B cell (primary cell): Measurements from ENCODE around the gene CBX8. TPM values are rescaled to one million over a fixed set of nuclear protein-coding genes. Genes with fewer than 3 reads are reported as not detected.

Source experiments
- ATAC-seq: fragments of 200-7000 bp; cut with Tn5 transposase; one replicate; pipeline ENCODE4 v1.10.0; 2021; ENCODE audit warnings: low read depth, mild to moderate bottlenecking, moderate number of reproducible peaks, moderate library complexity
- CTCF ChIA-PET: fragments of 350-600 bp; sonication (Branson Sonifier 250); formaldehyde crosslinking; loops from one replicate; lab custom pipeline; 2021; ENCODE audit warnings: antibody characterized with exemption, inconsistent platforms; lab: Charles Lee
- POLR2A ChIA-PET: fragments of 350-600 bp; sonication (Branson Sonifier 250); formaldehyde crosslinking; loops from one replicate; lab custom pipeline; 2021; ENCODE audit warnings: antibody characterized with exemption; lab: Charles Lee
- DNase-seq: peaks from one replicate; pipeline ENCODE4 v3.0.0; 2013
- H2AFZ ChIP-seq: 2 replicates; pipeline ENCODE4 v1.6.1; 2012; ENCODE audit warnings: mild to moderate bottlenecking, low read depth, low read length; ENCODE audit not compliant: insufficient read depth, poor library complexity, severe bottlenecking
- H3K27ac ChIP-seq, 2 donors: 1 replicate in 1 of 2; 2 replicates in 1 of 2; pipeline ENCODE4 v1.5.1; 2012 to 2013; ENCODE audit warnings: low read length in 2 of 2, mild to moderate bottlenecking in 2 of 2, moderate library complexity in 1 of 2
- H3K27me3 ChIP-seq, 4 experiments: fragments of 200-600 bp in 1 of 4; sonication (generic) in 1 of 4; replicated peaks in 1 of 4; 1 replicate in 2 of 4; 2 replicates in 2 of 4; pipeline versions ENCODE4 v1.6.1 to v1.7.0; 2013 to 2016; ENCODE audit warnings: low read length in 3 of 4, mild to moderate bottlenecking in 2 of 4, mixed read lengths in 1 of 4, moderate library complexity in 1 of 4; ENCODE audit not compliant: insufficient read depth in 4 of 4, control insufficient read depth in 3 of 4; ENCODE audit errors: control extremely low read depth in 1 of 4
- H3K36me3 ChIP-seq, 2 experiments: replicated peaks in 1 of 2; 1 replicate in 1 of 2; 2 replicates in 1 of 2; pipeline versions ENCODE4 v1.6.1 to v1.7.1; 2013; ENCODE audit warnings: low read length in 1 of 2; ENCODE audit not compliant: insufficient read depth in 2 of 2, control insufficient read depth in 1 of 2; ENCODE audit errors: control extremely low read depth in 1 of 2, extremely low read depth in 1 of 2
- H3K4me1 ChIP-seq, 2 donors: fragments of 200-600 bp in 1 of 2; sonication (generic) in 1 of 2; 1 replicate in 1 of 2; 2 replicates in 1 of 2; pipeline versions ENCODE4 v1.5.1 to v1.6.1; 2013 to 2017; ENCODE audit warnings: low read length in 2 of 2; ENCODE audit not compliant: control insufficient read depth in 2 of 2, insufficient read depth in 2 of 2
- H3K4me2 ChIP-seq: replicated peaks from 2 replicates; pipeline ENCODE3; 2012; ENCODE audit warnings: mild to moderate bottlenecking, low read depth, low read length; ENCODE audit not compliant: poor library complexity, severe bottlenecking
- H3K4me3 ChIP-seq, 5 experiments: fragments of 200-600 bp in 1 of 5; sonication (generic) in 1 of 5; 1 replicate in 3 of 5; 2 replicates in 2 of 5; pipeline versions ENCODE4 v1.5.1 to v1.7.0; 2011 to 2016; ENCODE audit warnings: low read length in 4 of 5, mild to moderate bottlenecking in 4 of 5, low read depth in 2 of 5, control low read depth in 1 of 5, moderate library complexity in 1 of 5; ENCODE audit not compliant: insufficient read depth in 1 of 5; ENCODE audit errors: control extremely low read depth in 1 of 5, extremely low read depth in 1 of 5
- H3K79me2 ChIP-seq: fragments of 200-600 bp; sonication (generic); one replicate; pipeline ENCODE4 v1.6.0; 2016; ENCODE audit warnings: low read length; ENCODE audit not compliant: control insufficient read depth, insufficient read depth
- H3K9ac ChIP-seq: fragments of 200-600 bp; sonication (generic); 2 replicates; pipeline ENCODE4 v1.6.1; 2017; ENCODE audit warnings: mild to moderate bottlenecking, low read length, moderate library complexity
- H3K9me3 ChIP-seq, 3 donors: one replicate each; pipeline versions ENCODE4 v1.6.1 to v1.7.1; 2013; ENCODE audit warnings: low read length in 2 of 3; ENCODE audit not compliant: control insufficient read depth in 2 of 3, insufficient read depth in 1 of 3; ENCODE audit errors: control extremely low read depth in 1 of 3
- H4K20me1 ChIP-seq: 2 replicates; pipeline ENCODE4 v1.6.0; 2012; ENCODE audit warnings: mild to moderate bottlenecking, low read length; ENCODE audit not compliant: insufficient read depth, control insufficient read depth, poor library complexity, severe bottlenecking
- H3K27ac Mint-ChIP-seq: one replicate; pipeline ENCODE4 v1.8.0; 2021; ENCODE audit warnings: mixed read lengths
- H3K27me3 Mint-ChIP-seq: one replicate; pipeline ENCODE4 v1.8.0; 2021; ENCODE audit warnings: mixed read lengths
- H3K4me1 Mint-ChIP-seq: one replicate; pipeline ENCODE4 v1.8.0; 2021; ENCODE audit warnings: mixed read lengths
- H3K4me3 Mint-ChIP-seq: one replicate; pipeline ENCODE4 v1.8.0; 2021; ENCODE audit warnings: mixed read lengths
- H3K9me3 Mint-ChIP-seq: one replicate; pipeline ENCODE4 v1.8.0; 2022; ENCODE audit warnings: mixed read lengths; ENCODE audit not compliant: insufficient read depth
- CTCF ChIP-seq: fragments of 200-600 bp; IDR thresholded peaks from one replicate; pipeline ENCODE4 v1.8.0; 2022; ENCODE audit warnings: antibody characterized with exemption, mild to moderate bottlenecking
- EZH2 ChIP-seq: IDR thresholded peaks from 2 replicates; pipeline ENCODE4 v1.6.1; 2012; ENCODE audit warnings: borderline replicate concordance, low read depth, mild to moderate bottlenecking, moderate library complexity, low read length; ENCODE audit not compliant: insufficient read depth, poor library complexity, severe bottlenecking
- WGBS: methylation state at CpG from one replicate; pipeline ENCODE4 v1.1.5; 2013; ENCODE audit warnings: missing lambda C conversion rate; ENCODE audit not compliant: insufficient coverage; 5-methylcytosine and 5-hydroxymethylcytosine counted together
- intact Hi-C: fragments of 100-400 bp; cut with micrococcal nuclease; formaldehyde crosslinking; loops from one replicate; pipeline ENCODE4 v1.10.0; 2022
- polyA plus RNA-seq: library from polyadenylated mRNA; depleted of rRNA; stranded (reverse); fragments of >200 nt; gene quantifications from 2 replicates; pipeline ENCODE4 v1.2.3, GENCODE V29; 2012
- total RNA-seq, 2 donors: library from RNA; stranded (reverse); fragments of 120-200 nt in 1 of 2; gene quantifications; 1 replicate in 1 of 2; 2 replicates in 1 of 2; pipeline versions ENCODE4 v1.2.3 to v1.2.4, GENCODE V29; 2013 to 2022

CBX8 gene
- total and polyA plus RNA-seq, 2 donors (not counting 1 experiment from before 2014, with no cell fraction given), result 0.31 to 6.8 TPM

GRCh38 chr17:79815836-79816461 lies 19.1 kb upstream of the CBX8 start:
- Mint-ChIP-seq H3K9me3 (no peaks in the 10 kb centered on the region), H3K27me3 (peaks cover 52% of the 10 kb centered on the region), H3K4me1 (peaks cover 22% of the 10 kb centered on the region), H3K27ac (peak overlapping the region; percentile 46), H3K4me3 (peak overlapping the region; percentile 47)
- 41% methylated on average over 40 of the region's 41 CpGs for WGBS
- Histone ChIP-seq H3K36me3 (no peaks in the 10 kb centered on the region), H2AFZ (no peak overlapping the region), H3K27me3 (peaks cover 0 to 65% (median 45%) of the 10 kb centered on the region in 4 experiments), H3K4me1 (peaks cover 41% of the 10 kb centered on the region in 2 donors), H3K9me3 (peaks cover 0 to 32% (median 0%) of the 10 kb centered on the region in 3 donors), H4K20me1 (peaks cover 37% of the 10 kb centered on the region), H3K4me3 (no peak overlapping the region), H3K4me2 (peak overlapping the region; percentile 63), H3K79me2 (no peaks in the 10 kb centered on the region), H3K27ac (no peak overlapping the region), H3K9ac (no peak overlapping the region)
- DNase-seq (peak; percentile 14), ATAC-seq (no peak)
- ChIA-PET POLR2A (interaction anchor here (2.3 kb wide), 1 partner anchor 23 kb away, joined by 7 read pairs; the partner anchor contains the start of gene CBX4), CTCF (interaction anchor here (1.7 kb wide), 1 partner anchor 11 kb away, joined by 5 read pairs; no protein-coding TSS in a partner anchor)
- intact Hi-C loops, result no loop called here
- TF ChIP-seq EZH2 (no peak), CTCF (no peak)
